IPS DF 19.7 (cell line): ENCODE measurements around the gene THBS4.

Experiments
- DNase-seq: peaks from one replicate; pipeline ENCODE4 v3.0.0-alpha.2; 2013; ENCODE audit warnings: low read depth, low spot score

Gene THBS4

DNA sequence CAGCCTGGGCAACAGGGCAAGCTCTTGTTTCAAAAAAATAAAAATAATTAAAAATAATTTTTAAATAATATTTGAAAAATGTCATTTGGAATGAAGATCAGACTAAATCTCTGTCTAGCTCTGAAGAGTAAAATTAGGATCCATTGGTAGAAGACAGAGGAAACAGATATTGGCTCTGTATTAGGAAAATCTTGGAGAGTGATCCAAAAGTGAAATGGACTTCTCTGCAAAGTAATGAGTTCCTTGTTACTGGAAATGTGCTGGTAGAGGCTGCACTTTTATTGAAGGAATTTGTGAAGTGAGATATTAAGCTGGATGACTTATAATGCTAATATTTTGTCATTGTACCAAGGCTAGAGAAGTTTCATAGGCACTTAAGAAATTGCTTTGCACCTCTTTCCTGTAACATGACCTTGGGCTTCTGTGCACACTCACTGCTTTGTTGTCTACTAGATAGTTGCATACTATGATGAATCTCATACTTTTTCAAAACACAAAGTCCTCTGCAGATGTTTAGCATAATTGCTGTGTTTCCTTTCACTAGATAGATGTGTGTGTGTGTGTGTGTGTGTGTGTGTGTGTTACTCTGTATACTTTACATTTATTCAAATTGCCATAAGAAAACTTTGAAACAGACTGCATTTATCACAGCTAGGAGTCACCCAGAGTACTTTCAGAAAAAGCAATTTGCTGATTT, 13.1 kb downstream of the THBS4 start:
- no peak for DNase-seq

- no peak for DNase-seq
These were observed 17.3 kb downstream of the THBS4 start for GRCh38 chr5:80052464-80052863.

DNA sequence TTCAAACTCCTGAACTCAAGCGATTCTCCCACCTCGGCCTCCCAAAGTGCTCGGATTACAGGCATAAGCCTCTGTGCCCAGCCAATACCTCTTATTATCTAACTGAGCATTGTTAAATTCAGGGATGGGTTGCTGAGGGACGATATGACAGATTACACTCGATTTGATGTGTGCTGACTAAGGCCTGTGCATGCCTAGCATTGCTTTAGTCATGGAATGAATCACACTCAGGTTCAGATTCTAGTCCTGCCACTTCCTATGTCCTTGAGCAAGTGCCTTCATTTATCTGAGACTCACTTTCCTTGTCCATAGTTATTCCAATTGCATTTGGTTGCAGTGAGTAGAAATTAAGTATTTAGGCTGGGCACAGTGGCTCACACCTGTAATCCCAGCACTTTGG, 19.5 kb downstream of the THBS4 start:
- no peak for DNase-seq

GRCh38 chr5:80055491-80056170, 20.5 kb downstream of the THBS4 start:
- DNase-seq = peak; percentile 25

GRCh38 chr5:80057099-80057498, 22.0 kb downstream of the THBS4 start:
- DNase-seq = no peak

DNA sequence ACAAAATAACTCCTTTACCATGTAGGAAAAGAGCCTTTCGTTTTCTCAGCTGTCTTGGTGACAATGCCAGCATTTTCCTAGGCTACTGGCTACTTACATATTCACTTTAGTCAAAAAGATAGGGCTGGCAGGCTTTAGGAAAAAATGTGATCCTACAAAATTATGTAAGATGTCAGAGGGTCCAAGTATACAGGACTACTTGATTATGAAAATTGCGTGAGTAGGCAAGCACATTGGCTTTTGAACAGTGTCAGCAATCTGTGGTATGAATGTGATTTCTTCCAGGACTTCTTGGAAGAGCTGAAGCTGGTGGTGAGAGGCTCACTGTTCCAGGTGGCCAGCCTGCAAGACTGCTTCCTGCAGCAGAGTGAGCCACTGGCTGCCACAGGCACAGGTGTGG, 22.8 kb downstream of the THBS4 start:
- no peak for DNase-seq

DNA sequence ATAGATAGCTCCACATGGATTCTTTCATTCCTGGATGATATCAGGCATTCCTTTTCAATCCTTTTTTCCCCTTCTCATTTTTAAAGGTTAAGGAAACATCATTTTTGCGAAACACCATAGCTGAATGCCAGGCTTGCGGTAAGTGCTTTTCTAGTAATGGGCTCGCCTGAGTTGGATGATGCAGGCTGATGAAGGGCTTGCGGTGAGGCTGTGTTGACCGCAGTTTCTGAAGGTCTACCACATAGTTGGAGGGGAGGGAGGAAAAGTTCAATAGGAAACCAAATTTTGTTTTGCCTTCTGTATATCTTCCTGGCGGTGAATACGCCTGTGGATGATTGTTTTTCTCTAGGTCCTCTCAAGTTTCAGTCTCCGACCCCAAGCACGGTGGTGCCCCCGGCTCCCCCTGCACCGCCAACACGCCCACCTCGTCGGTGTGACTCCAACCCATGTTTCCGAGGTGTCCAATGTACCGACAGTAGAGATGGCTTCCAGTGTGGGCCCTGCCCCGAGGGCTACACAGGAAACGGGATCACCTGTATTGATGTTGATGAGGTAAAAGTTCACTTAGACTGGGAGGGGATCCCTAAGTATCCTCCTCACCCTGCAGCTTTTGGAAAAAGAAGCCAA, 24.3 kb downstream of the THBS4 start:
- DNase-seq = no peak

DNA sequence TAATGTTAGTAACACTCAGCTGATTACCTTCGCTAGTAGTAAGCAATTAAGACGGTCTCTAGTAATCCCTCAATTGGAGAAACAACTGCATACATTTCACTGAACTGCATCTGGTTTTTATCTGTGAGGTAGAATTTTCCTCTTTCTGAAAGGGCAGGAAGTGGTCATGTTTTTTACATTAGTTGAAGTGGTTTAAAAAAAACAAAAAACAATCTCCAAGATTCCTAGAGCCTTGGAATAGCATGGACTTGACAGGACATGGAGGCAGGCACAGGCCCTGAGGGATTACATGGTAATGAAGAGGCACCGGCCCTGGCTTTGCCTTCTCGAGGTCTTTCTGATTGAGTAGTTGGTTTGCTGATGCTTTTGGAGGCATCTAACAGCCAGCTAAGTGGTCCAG, 25.8 kb downstream of the THBS4 start:
- no peak for DNase-seq

DNA sequence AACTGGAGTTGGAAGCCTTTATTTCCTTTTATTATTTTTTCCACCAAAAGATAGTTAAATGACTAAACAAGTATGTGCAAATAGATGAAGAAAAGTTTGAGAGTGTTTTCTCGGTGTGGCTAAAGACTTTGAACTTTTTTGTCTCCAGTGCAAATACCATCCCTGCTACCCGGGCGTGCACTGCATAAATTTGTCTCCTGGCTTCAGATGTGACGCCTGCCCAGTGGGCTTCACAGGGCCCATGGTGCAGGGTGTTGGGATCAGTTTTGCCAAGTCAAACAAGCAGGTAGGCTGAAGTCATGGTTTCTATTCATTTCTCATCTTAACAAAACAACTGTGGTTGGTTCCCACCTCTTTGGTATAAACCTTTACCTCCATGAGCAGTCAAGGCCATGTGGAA, 26.4 kb downstream of the THBS4 start:
- no peak for DNase-seq

GRCh38 chr5:80064124-80064523, 29.0 kb downstream of the THBS4 start:
- no peak for DNase-seq

DNA sequence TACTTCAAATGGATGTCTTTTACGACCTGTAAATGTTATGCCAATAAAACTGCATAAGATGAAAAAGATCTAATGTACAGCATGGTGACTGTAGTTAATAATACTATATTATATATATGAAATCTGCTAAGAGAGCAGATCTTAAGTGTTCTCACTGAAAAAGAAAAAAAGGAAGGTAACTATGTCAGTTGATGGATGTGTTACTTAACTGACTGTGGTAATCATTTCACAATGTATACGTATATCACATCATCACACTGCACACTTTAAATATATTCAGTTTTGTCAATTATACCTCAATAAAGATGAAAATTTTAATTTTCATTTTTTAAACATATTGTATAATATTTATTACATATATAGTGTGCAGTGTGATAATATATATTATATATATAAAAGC, 31.9 kb downstream of the THBS4 start:
- no peak for DNase-seq

DNA sequence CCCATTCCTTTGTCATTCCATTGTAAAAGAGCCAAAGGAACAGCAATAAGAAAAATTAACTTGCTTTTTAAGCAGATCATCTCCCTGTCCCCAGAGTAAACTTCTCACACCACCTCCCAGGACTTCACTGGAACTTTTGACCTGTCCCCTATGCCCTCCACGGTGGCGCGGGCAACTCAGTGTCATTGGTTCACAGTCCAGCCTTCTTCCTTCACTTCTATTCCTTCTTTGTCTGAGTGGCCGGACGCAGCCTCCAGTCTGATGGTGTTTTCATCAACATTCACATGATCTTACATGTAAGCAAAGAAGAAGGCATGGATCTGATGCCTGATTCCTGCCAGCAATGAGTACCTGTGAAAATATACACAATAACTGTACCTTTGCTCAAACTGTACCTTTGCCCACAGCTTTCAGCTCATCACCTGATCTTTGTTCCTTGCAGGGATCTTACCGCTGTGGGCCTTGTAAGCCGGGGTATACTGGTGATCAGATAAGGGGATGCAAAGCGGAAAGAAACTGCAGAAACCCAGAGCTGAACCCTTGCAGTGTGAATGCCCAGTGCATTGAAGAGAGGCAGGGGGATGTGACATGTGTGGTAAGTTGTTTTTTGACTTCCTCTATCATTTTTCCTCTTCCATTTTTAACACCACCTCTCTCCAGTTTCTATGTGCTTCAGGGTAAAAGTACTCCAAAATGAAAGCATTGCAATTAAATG, 32.5 kb downstream of the THBS4 start:
- DNase-seq = no peak

DNA sequence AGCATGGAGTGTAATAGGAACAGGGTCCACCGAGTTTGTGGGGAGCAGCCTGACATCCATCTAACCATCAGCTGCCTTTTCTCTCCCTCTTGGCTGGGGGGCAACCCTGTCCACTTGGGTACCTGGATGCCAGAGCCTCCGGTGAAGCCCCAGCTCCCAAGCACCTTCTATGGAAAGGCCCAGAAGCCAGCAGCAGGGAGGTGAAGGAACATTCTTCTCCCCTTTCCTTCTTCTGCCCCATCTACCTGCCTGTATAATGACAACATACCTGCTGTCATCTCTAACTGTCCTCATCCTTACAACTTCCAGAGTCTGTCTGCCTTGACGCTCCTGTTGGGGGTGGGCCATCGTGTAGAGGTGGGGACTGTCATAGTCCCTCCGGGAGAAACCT, 33.1 kb downstream of the THBS4 start:
- no peak for DNase-seq

- DNase-seq = no peak
These were observed 33.6 kb downstream of the THBS4 start for GRCh38 chr5:80068775-80069174.

DNA sequence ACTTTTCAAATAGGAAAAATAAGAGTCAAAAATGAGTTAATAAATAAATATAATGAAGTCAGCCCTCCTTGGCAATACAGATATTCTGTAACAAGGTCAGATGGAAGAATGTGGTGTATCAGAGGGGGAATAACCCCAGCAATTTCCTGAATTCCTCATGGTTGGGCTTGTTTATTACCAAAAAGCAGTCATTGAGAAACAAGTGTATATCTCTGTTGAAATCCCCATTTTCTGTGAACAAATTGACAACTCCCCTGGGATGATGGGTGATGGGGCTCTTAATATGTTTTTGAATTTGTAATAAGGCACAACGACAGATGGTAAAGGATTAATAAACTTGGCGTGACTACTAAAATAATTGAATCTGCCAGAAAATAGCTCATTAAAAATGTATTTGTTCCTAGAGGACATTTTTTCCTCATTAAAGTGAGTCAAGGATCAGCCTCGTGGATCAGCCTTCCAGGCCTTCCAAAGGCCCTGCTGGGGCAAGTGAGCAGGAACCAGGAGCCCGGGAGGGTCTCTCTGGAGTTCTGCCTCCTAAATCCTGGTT, 34.2 kb downstream of the THBS4 start:
- no peak for DNase-seq

- DNase-seq = no peak
These were observed 34.8 kb downstream of the THBS4 start for GRCh38 chr5:80069918-80070318.

- DNase-seq = no peak
These were observed 35.3 kb downstream of the THBS4 start for GRCh38 chr5:80070338-80071056.

- DNase-seq = no peak
These were observed 36.4 kb downstream of the THBS4 start for GRCh38 chr5:80071510-80072021.

DNA sequence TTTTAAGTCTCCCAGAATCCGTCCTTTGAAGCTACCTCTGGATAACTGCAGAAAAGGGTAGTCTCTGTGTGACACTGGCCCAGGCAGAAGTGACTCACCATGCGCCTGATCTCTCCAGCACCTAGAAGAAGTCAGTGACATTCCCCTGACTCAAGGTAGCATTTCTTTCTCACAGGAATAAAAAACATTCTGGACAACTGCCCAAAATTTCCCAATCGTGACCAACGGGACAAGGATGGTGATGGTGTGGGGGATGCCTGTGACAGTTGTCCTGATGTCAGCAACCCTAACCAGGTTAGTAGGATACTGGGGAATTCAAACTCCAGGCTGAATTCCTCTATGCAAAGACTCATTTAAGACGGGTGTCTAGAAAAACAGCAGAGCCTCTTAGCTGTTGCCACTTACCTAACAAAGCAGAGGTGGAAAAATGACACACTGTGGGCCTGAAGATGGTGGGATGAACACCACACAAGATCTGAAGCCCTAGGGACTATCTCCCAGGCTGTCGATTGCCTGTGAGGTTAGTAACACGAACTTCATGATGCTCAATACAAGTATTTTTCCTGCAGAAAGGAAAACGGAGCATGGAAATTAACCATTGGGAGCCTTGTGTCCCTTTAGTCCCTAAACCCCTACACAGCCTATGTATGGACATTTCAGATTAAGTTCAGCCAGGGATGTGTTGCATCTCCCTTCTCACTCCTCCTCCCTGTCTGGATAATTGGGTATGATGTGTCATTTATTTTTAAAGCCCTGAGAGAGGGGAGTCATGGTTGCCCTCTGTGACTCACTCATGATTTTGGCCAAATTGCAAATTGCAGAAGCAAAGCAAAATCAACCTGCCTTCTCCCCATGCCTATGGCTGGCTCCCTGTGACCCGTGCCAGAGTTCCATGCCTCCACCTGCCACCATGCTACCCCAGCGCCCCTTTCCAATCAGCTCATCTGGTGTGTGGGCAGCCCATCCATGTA, 37.2 kb downstream of the THBS4 start:
- no peak for DNase-seq
